PC-9 (cell line): ENCODE measurements around the gene SLC1A3. TPM values are rescaled to one million over a fixed set of nuclear protein-coding genes. Genes with fewer than 3 reads are reported as not detected.

Experiments
- BruUV-seq: library from RNA; stranded (reverse); fragments of 400-500 nt; replicated peaks from 2 replicates; lab custom pipeline; 2021; lab: Mats Ljungman, UMichigan
- CTCF ChIA-PET: fragments of 300-600 bp; sonication (Branson Sonifier 250); formaldehyde crosslinking; loops from one replicate; lab custom pipeline; 2022; ENCODE audit warnings: antibody characterized with exemption; lab: Charles Lee
- POLR2A ChIA-PET: fragments of 300-600 bp; sonication (Branson Sonifier 250); formaldehyde crosslinking; loops from one replicate; lab custom pipeline; 2022; ENCODE audit warnings: antibody characterized with exemption; ENCODE audit not compliant: unreplicated experiment; lab: Charles Lee
- DNase-seq, 2 experiments: peaks; one replicate each; pipeline versions ENCODE4 v3.0.0 to v3.0.0-alpha.2; 2015 to 2022; ENCODE audit warnings: mixed read lengths in 1 of 2
- H2AFZ ChIP-seq: fragments of 200-600 bp; sonication (generic); 2 replicates; pipeline ENCODE4 v1.8.1; 2017; ENCODE audit warnings: antibody characterized with exemption
- H3F3A ChIP-seq: fragments of 200-600 bp; sonication (generic); 2 replicates; pipeline ENCODE4 v1.8.1; 2017; ENCODE audit warnings: antibody characterized with exemption, mild to moderate bottlenecking, low read depth; ENCODE audit not compliant: insufficient read depth
- H3K27ac ChIP-seq: fragments of 200-600 bp; sonication (generic); 2 replicates; pipeline ENCODE4 v1.6.1; 2016; ENCODE audit warnings: mixed run types
- H3K27me3 ChIP-seq: fragments of 200-600 bp; sonication (generic); 2 replicates; pipeline ENCODE4 v1.6.1; 2016; ENCODE audit warnings: low read depth, mixed run types; ENCODE audit not compliant: insufficient read depth
- H3K36me3 ChIP-seq: fragments of 200-600 bp; sonication (generic); 2 replicates; pipeline ENCODE4 v1.6.1; 2016; ENCODE audit warnings: low read depth, mixed run types
- H3K4me1 ChIP-seq: fragments of 200-600 bp; sonication (generic); replicated peaks from 2 replicates; pipeline ENCODE4 v1.6.1; 2016; ENCODE audit warnings: mixed run types; ENCODE audit not compliant: insufficient read depth
- H3K4me2 ChIP-seq: fragments of 200-600 bp; sonication (generic); 2 replicates; pipeline ENCODE4 v1.6.1; 2017; ENCODE audit warnings: mixed run types
- H3K4me3 ChIP-seq: fragments of 200-600 bp; sonication (generic); 2 replicates; pipeline ENCODE4 v1.6.1; 2016; ENCODE audit warnings: mixed run types
- H3K79me2 ChIP-seq: fragments of 200-600 bp; sonication (generic); 2 replicates; pipeline ENCODE4 v1.6.1; 2017; ENCODE audit warnings: low read depth, mixed run types
- H3K9me2 ChIP-seq: fragments of 200-600 bp; sonication (generic); 2 replicates; pipeline ENCODE4 v1.8.1; 2017; ENCODE audit warnings: mild to moderate bottlenecking; ENCODE audit not compliant: insufficient read depth
- H3K9me3 ChIP-seq: fragments of 200-600 bp; sonication (generic); 2 replicates; pipeline ENCODE4 v1.8.1; 2016; ENCODE audit warnings: low read depth; ENCODE audit not compliant: insufficient read depth
- H4K20me1 ChIP-seq: fragments of 200-600 bp; sonication (generic); 2 replicates; pipeline ENCODE4 v1.8.1; 2017; ENCODE audit not compliant: insufficient read depth
- CTCF ChIP-seq: fragments of 200-600 bp; sonication (generic); conservative IDR thresholded peaks from 2 replicates; pipeline ENCODE4 v1.6.1; 2017; ENCODE audit warnings: mixed run types, antibody characterized with exemption, mild to moderate bottlenecking, moderate library complexity
- EZH2 ChIP-seq: fragments of 200-600 bp; sonication (generic); IDR thresholded peaks from 2 replicates; pipeline ENCODE4 v1.8.0; 2017; ENCODE audit warnings: antibody characterized with exemption, low read depth
- intact Hi-C: fragments of 100-400 bp; cut with micrococcal nuclease; formaldehyde crosslinking; loops from one replicate; pipeline ENCODE4 v1.10.0; 2022; ENCODE audit not compliant: unreplicated experiment
- total RNA-seq: library from RNA; stranded (reverse); gene quantifications from 2 replicates; pipeline ENCODE4 v1.2.3, GENCODE V29; 2021

SLC1A3 gene
- total RNA-seq, 1 experiment from 2014 or later, result 0.24 TPM

GRCh38 chr5:36659411-36659810 lies 53.0 kb downstream of the SLC1A3 start:
- Histone ChIP-seq H3K4me2 (peak overlapping the region; percentile 69; the same call in 1 of the 2 replicates), H3K4me3 (no peak overlapping the region), H3K27me3 (no peaks in the 10 kb centered on the region), H3K9me3 (no peaks in the 10 kb centered on the region), H3K4me1 (peaks cover 74% of the 10 kb centered on the region), H2AFZ (no peak overlapping the region), H3K36me3 (peaks cover 26% of the 10 kb centered on the region), H3K9me2 (no peaks in the 10 kb centered on the region), H3F3A (peaks cover 68% of the 10 kb centered on the region), H3K79me2 (peaks cover 27% of the 10 kb centered on the region; the same call in 1 of the 2 replicates), H3K27ac (peak overlapping the region; percentile 95), H4K20me1 (no peaks in the 10 kb centered on the region)
- ChIA-PET CTCF (no interaction called here), POLR2A (no interaction called here)
- intact Hi-C loops, result no loop called here
- TF ChIP-seq EZH2 (no peak), CTCF (no peak)
- no TSS peak for BruUV-seq
- DNase-seq, result peak in 1 of 2 experiments; percentile 30

GRCh38 chr5:36660397-36661049 lies 54.1 kb downstream of the SLC1A3 start:
- Histone ChIP-seq H3F3A (peaks cover 69% of the 10 kb centered on the region), H2AFZ (no peak overlapping the region), H3K27ac (peak overlapping the region; percentile 95; the same call in 1 of the 2 replicates), H3K9me2 (no peaks in the 10 kb centered on the region), H3K4me1 (peaks cover 74% of the 10 kb centered on the region), H3K9me3 (no peaks in the 10 kb centered on the region), H4K20me1 (no peaks in the 10 kb centered on the region), H3K36me3 (peaks cover 26% of the 10 kb centered on the region), H3K4me3 (no peak overlapping the region), H3K79me2 (peaks cover 27% of the 10 kb centered on the region; the same call in 1 of the 2 replicates), H3K4me2 (peak overlapping the region; percentile 17), H3K27me3 (no peaks in the 10 kb centered on the region)
- peak in 1 of 2 experiments; percentile 80 for DNase-seq
- TF ChIP-seq CTCF (no peak), EZH2 (no peak)
- CTCF ChIA-PET, result no interaction called here
- BruUV-seq, result no TSS peak
- intact Hi-C loops, result no loop called here
- POLR2A ChIA-PET, result interaction anchor here (0.6 kb wide), 1 partner anchor 20 kb away, joined by 8 read pairs; no protein-coding TSS in a partner anchor

- Histone ChIP-seq H2AFZ (no peak overlapping the region), H4K20me1 (no peaks in the 10 kb centered on the region), H3K4me3 (no peak overlapping the region), H3F3A (peaks cover 62% of the 10 kb centered on the region), H3K4me1 (peaks cover 74% of the 10 kb centered on the region), H3K27ac (no peak overlapping the region), H3K27me3 (no peaks in the 10 kb centered on the region), H3K4me2 (no peak overlapping the region), H3K9me2 (no peaks in the 10 kb centered on the region), H3K79me2 (peaks cover 27% of the 10 kb centered on the region; the same call in 1 of the 2 replicates), H3K9me3 (no peaks in the 10 kb centered on the region), H3K36me3 (peaks cover 30% of the 10 kb centered on the region)
- CTCF ChIA-PET, result no interaction called here
- intact Hi-C loops, result no loop called here
- no TSS peak for BruUV-seq
- POLR2A ChIA-PET, result no interaction called here
- TF ChIP-seq EZH2, result no peak
- peak in 1 of 2 experiments; percentile 23 for DNase-seq
These were observed 55.2 kb downstream of the SLC1A3 start for GRCh38 chr5:36661456-36662220.
